Immature natural killer cell (primary cell): ENCODE results near the gene ACTL8. TPM values are rescaled to one million over a fixed set of nuclear protein-coding genes. Genes with fewer than 3 reads are reported as not detected.

ENCODE experiments used
- DNase-seq, 3 donors: peaks; one replicate each; pipeline ENCODE4 v3.0.0; 2022; ENCODE audit warnings: mixed read lengths in 1 of 3
- H3K27ac Mint-ChIP-seq, 6 donors: one replicate each; pipeline ENCODE4 v1.8.0; 2020; ENCODE audit warnings: mixed read lengths in 6 of 6, mild to moderate bottlenecking in 5 of 6, inconsistent platforms in 4 of 6, moderate library complexity in 3 of 6
- H3K27me3 Mint-ChIP-seq, 3 donors: one replicate each; pipeline ENCODE4 v1.8.0; 2020 to 2021; ENCODE audit warnings: low read depth in 3 of 3, mild to moderate bottlenecking in 3 of 3, mixed read lengths in 3 of 3, moderate library complexity in 3 of 3, inconsistent platforms in 1 of 3
- H3K36me3 Mint-ChIP-seq, 3 donors: one replicate each; pipeline ENCODE4 v1.8.0; 2020; ENCODE audit warnings: mixed read lengths in 3 of 3, inconsistent platforms in 2 of 3, mild to moderate bottlenecking in 2 of 3
- H3K4me1 Mint-ChIP-seq, 2 donors: one replicate each; pipeline ENCODE4 v1.8.0; 2020; ENCODE audit warnings: inconsistent platforms in 2 of 2, mild to moderate bottlenecking in 2 of 2, mixed read lengths in 2 of 2, moderate library complexity in 1 of 2
- H3K4me3 Mint-ChIP-seq, 5 donors: one replicate each; pipeline ENCODE4 v1.8.0; 2020; ENCODE audit warnings: mild to moderate bottlenecking in 5 of 5, mixed read lengths in 5 of 5, inconsistent platforms in 3 of 5, moderate library complexity in 3 of 5
- H3K9me3 Mint-ChIP-seq, 6 donors: one replicate each; pipeline ENCODE4 v1.8.0; 2020; ENCODE audit warnings: mild to moderate bottlenecking in 6 of 6, mixed read lengths in 6 of 6, inconsistent platforms in 4 of 6, moderate library complexity in 3 of 6
- polyA plus RNA-seq, 3 donors: library from polyadenylated mRNA; unstranded; fragments of 300-500 nt; fragmentation: Illumina TruSeq; gene quantifications; one replicate each; pipeline ENCODE4 v1.2.3, GENCODE V29; 2021

ACTL8 gene
- polyA plus RNA-seq, 3 donors from 2014 or later, result not detected

GRCh38 chr1:17810668-17811067, 55.5 kb downstream of the ACTL8 start:
- peaks cover 0 to 2% (median 0%) of the 10 kb centered on the region in 6 donors for H3K9me3 Mint-ChIP-seq
- H3K4me1 Mint-ChIP-seq, result no peaks in the 10 kb centered on the region
- H3K27ac Mint-ChIP-seq, result no peak overlapping the region
- no peak for DNase-seq
- H3K27me3 Mint-ChIP-seq, result peaks cover 0 to 2% (median 1%) of the 10 kb centered on the region in 3 donors
- no peak overlapping the region for H3K4me3 Mint-ChIP-seq
- H3K36me3 Mint-ChIP-seq, result peaks cover 0 to 3% (median 0%) of the 10 kb centered on the region in 3 donors

DNA sequence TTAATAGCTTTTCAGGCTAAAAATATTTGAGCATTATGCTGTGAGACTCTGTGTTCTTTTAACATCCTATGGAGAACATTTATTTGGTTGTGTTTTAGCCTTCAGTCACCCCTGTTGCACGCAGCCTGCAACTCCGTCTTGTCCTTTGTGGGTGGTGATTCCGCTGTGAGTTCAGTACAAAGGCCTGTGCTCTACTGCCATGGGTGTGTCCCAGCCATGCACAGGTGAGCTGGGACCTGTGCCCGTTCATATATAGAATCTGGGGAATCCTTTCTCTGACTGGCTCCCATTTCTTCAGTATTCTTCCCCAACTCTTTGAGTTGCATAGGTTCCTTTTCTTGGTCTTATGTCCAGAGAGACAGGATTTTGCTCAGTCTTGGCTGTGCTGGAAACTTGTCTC, 61.4 kb downstream of the ACTL8 start:
- no peak overlapping the region for H3K4me3 Mint-ChIP-seq
- no peak for DNase-seq
- no peak overlapping the region for H3K27ac Mint-ChIP-seq
- H3K9me3 Mint-ChIP-seq, result peaks cover 0 to 6% (median 0%) of the 10 kb centered on the region in 6 donors
- no peaks in the 10 kb centered on the region for H3K4me1 Mint-ChIP-seq
- H3K27me3 Mint-ChIP-seq, result peaks cover 5 to 15% (median 10%) of the 10 kb centered on the region in 3 donors
- peaks cover 0 to 4% (median 3%) of the 10 kb centered on the region in 3 donors for H3K36me3 Mint-ChIP-seq

DNA sequence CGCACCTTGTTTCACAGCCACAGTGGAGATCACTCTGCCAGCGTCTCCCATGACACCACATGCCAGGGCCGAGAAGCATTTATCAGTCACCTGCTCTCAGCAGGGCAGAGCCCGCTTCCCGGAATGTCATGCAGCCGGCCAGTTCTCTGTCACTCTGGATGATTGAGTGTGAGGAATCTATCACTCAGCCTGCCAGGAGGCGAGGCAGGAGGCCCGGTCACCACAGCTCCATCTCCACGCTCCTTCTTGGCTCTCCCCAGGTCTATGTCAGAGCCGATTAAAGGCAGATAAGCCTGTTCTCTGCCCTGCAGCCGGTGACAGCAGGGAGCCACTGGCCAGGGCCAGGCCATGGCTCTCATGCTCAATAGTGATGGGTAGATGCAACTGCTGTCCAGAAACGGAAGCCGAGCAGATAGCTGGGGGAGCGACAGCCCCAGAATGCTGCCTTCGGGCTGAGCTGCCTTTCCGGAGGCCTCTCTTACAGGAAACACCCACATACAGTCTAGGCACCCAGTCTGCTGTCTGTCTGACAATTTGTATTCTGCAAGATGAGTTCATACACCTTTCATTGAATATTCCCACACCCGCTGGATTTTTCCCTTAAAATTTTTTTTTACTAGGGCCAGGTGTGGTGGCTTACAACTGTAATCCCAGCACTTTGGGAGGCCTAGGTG, 64.1 kb downstream of the ACTL8 start:
- H3K27ac Mint-ChIP-seq, result no peak overlapping the region
- H3K4me3 Mint-ChIP-seq, result no peak overlapping the region
- peaks cover 3 to 15% (median 10%) of the 10 kb centered on the region in 3 donors for H3K27me3 Mint-ChIP-seq

DNA sequence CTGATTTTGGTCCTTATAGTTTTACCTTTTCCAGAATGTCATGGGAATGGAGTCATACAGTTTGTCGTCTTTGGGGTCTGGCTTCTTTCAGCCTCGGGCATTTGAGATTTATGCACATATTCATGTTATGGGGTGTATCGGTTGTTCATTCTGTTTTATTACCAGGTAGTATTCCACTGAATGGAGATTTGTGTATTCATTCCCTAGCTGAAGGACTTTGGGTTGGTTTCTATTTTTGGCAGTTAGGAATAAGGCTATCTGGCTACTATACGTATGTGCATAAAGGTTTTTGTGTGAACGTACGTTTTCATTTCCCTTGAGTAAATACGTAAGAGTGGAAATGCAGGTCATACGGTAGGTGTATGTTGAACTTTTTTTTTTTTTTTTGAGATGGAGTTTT, 65.1 kb downstream of the ACTL8 start:
- Mint-ChIP-seq H3K27me3 (peaks cover 3 to 15% (median 10%) of the 10 kb centered on the region in 3 donors), H3K4me3 (no peak overlapping the region), H3K9me3 (peaks cover 0 to 4% (median 0%) of the 10 kb centered on the region in 6 donors), H3K27ac (no peak overlapping the region), H3K4me1 (no peaks in the 10 kb centered on the region), H3K36me3 (peaks cover 0 to 4% (median 3%) of the 10 kb centered on the region in 3 donors)
- DNase-seq, result no peak

More for the DNA sequence above, 64.1 kb downstream of the ACTL8 start:
- Mint-ChIP-seq H3K36me3 (peaks cover 0 to 4% (median 3%) of the 10 kb centered on the region in 3 donors), H3K4me1 (no peaks in the 10 kb centered on the region), H3K9me3 (peaks cover 0 to 4% (median 0%) of the 10 kb centered on the region in 6 donors)
- no peak for DNase-seq

DNA sequence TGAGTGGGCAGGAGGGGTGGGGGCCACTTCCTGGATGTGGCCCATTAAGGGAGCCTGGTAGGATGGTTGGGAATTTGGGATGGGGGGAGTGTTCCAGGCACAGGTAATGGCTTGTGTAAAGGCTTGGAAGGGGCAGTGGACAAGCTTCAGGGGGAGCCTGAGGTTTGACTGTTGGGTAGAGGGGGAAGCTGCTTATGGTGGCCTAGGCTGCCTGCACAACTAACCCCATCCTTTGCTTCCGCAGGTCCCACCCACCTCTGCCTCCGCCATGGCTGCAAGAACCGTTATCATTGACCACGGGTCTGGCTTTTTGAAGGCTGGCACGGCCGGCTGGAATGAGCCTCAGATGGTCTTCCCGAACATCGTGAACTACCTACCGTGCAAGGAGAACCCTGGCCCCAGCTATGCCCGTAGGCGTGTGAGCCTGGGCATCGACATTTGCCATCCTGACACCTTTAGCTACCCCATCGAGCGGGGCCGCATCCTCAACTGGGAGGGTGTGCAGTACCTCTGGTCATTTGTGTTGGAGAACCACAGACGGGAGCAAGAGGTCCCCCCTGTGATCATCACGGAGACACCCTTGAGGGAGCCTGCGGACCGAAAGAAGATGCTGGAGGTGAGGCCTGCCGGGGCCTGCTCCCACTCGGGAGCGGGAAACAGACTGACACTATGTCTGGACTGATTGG, 67.8 kb downstream of the ACTL8 start:
- no peak for DNase-seq
- Mint-ChIP-seq H3K4me3 (no peak overlapping the region), H3K36me3 (peaks cover 0 to 4% (median 0%) of the 10 kb centered on the region in 3 donors), H3K27me3 (peaks cover 0 to 11% (median 11%) of the 10 kb centered on the region in 3 donors), H3K9me3 (peaks cover 0 to 2% (median 0%) of the 10 kb centered on the region in 6 donors), H3K27ac (no peak overlapping the region), H3K4me1 (no peaks in the 10 kb centered on the region)

GRCh38 chr1:17825273-17826164, 70.4 kb downstream of the ACTL8 start:
- no peaks in the 10 kb centered on the region for H3K4me1 Mint-ChIP-seq
- no peak overlapping the region for H3K27ac Mint-ChIP-seq
- peaks cover 0 to 5% (median 4%) of the 10 kb centered on the region in 3 donors for H3K27me3 Mint-ChIP-seq
- no peak overlapping the region for H3K4me3 Mint-ChIP-seq
- no peaks in the 10 kb centered on the region for H3K36me3 Mint-ChIP-seq
- no peak for DNase-seq
- H3K9me3 Mint-ChIP-seq, result no peaks in the 10 kb centered on the region

DNA sequence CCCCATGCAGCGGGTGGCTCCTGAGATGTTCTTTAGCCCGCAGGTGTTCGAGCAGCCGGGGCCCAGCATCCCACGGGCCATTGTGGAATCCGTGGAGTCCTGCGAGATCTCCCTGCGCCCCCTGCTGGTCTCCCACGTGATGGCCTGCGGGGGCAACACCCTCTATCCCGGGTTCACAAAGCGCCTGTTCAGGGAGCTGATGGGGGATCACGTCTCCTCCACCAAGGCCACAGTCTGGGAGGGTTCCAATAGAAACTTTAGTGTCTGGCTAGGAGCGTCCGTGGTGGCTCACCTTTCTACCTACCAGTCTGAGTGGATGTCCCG, 71.0 kb downstream of the ACTL8 start:
- H3K4me1 Mint-ChIP-seq, result no peaks in the 10 kb centered on the region
- no peak for DNase-seq
- no peaks in the 10 kb centered on the region for H3K9me3 Mint-ChIP-seq
- H3K36me3 Mint-ChIP-seq, result no peaks in the 10 kb centered on the region
- no peak overlapping the region for H3K4me3 Mint-ChIP-seq
- H3K27ac Mint-ChIP-seq, result no peak overlapping the region
- H3K27me3 Mint-ChIP-seq, result peaks cover 1 to 5% (median 4%) of the 10 kb centered on the region in 3 donors

- peaks cover 2 to 9% (median 6%) of the 10 kb centered on the region in 3 donors for H3K27me3 Mint-ChIP-seq
These were observed 73.9 kb downstream of the ACTL8 start for GRCh38 chr1:17828991-17829390.

GRCh38 chr1:17829579-17829978, 74.4 kb downstream of the ACTL8 start:
- peaks cover 2 to 11% (median 6%) of the 10 kb centered on the region in 3 donors for H3K27me3 Mint-ChIP-seq

More at GRCh38 chr1:17828991-17829390, 73.9 kb downstream of the ACTL8 start:
- Mint-ChIP-seq H3K27ac (no peak overlapping the region), H3K9me3 (no peaks in the 10 kb centered on the region), H3K4me1 (no peaks in the 10 kb centered on the region), H3K4me3 (no peak overlapping the region), H3K36me3 (no peaks in the 10 kb centered on the region)
- DNase-seq, result no peak

GRCh38 chr1:17831597-17831996, 76.5 kb downstream of the ACTL8 start:
- no peaks in the 10 kb centered on the region for H3K36me3 Mint-ChIP-seq

More at GRCh38 chr1:17829579-17829978, 74.4 kb downstream of the ACTL8 start:
- Mint-ChIP-seq H3K4me3 (no peak overlapping the region), H3K27ac (no peak overlapping the region), H3K4me1 (no peaks in the 10 kb centered on the region), H3K9me3 (no peaks in the 10 kb centered on the region), H3K36me3 (no peaks in the 10 kb centered on the region)
- DNase-seq, result no peak

DNA sequence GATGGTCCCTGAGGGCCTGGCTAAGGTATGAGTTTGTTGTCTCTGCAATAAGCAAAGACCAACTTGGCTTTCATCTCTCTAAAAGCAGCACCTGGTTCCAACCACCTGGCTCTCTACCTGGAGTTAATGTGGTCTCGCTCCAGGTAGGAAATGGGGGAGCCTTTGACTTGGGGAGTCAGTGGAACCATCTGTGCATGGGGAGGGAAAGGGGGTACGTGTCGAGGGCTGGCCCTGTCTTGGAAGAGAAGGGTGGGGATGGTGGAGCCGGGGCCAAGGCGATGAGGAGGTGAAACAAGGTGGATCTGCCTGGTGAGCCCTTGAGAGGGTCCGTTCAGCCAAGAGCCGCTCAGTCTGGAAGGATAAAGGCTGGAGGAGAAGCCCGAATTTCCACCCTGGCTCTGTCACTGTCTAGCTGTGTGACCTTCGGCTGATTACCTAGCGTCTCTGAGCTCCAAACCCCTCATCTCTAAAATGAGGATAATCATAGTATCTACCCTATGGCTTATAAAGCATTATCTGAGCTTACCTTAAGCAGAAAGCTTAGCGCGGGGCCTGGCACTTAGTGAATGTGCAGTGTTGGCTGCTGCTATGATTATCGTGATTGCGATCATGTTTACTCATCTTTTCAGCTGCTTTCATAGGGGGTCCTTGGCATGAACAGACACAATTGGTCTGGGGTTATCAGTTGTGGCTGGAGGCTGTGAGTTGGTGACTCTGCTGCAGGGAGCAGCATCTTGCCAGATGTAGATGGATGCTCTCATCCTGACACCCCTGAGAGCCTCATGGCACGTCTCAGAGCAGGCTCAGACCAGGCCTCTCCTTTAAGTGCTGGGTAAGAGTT, 78.7 kb downstream of the ACTL8 start:
- H3K9me3 Mint-ChIP-seq, result no peaks in the 10 kb centered on the region
- no peak overlapping the region for H3K4me3 Mint-ChIP-seq
- H3K27ac Mint-ChIP-seq, result no peak overlapping the region
- peaks cover 2 to 7% (median 5%) of the 10 kb centered on the region in 3 donors for H3K27me3 Mint-ChIP-seq
- DNase-seq, result no peak
- H3K36me3 Mint-ChIP-seq, result no peaks in the 10 kb centered on the region
- H3K4me1 Mint-ChIP-seq, result no peaks in the 10 kb centered on the region

More at GRCh38 chr1:17831597-17831996, 76.5 kb downstream of the ACTL8 start:
- DNase-seq, result no peak
- Mint-ChIP-seq H3K4me1 (no peaks in the 10 kb centered on the region), H3K9me3 (no peaks in the 10 kb centered on the region), H3K4me3 (no peak overlapping the region), H3K27ac (no peak overlapping the region), H3K27me3 (peaks cover 2 to 10% (median 7%) of the 10 kb centered on the region in 3 donors)

- no peak for DNase-seq
- peaks cover 2 to 7% (median 5%) of the 10 kb centered on the region in 3 donors for H3K27me3 Mint-ChIP-seq
- H3K4me1 Mint-ChIP-seq, result no peaks in the 10 kb centered on the region
- H3K9me3 Mint-ChIP-seq, result no peaks in the 10 kb centered on the region
- no peak overlapping the region for H3K27ac Mint-ChIP-seq
- H3K36me3 Mint-ChIP-seq, result no peaks in the 10 kb centered on the region
- no peak overlapping the region for H3K4me3 Mint-ChIP-seq
These were observed 79.5 kb downstream of the ACTL8 start for GRCh38 chr1:17834561-17835100.
